GM12878 (cell line): ENCODE results near the gene RAB3B. TPM values are rescaled to one million over a fixed set of nuclear protein-coding genes. Genes with fewer than 3 reads are reported as not detected.

Source experiments
- ATAC-seq: fragments of 200-7000 bp; cut with Tn5 transposase; 3 replicates; pipeline ENCODE4 v1.9.1; 2020; ENCODE audit warnings: mild to moderate bottlenecking, moderate library complexity
- BruUV-seq: library from RNA; stranded (reverse); fragments of 400-500 nt; replicated peaks from 2 replicates; lab custom pipeline; 2021; lab: Mats Ljungman, UMichigan
- CTCF ChIA-PET: fragments of 300-600 bp; sonication (Branson Sonifier 250); formaldehyde crosslinking; extraction: SDS; loops from one replicate; lab custom pipeline; 2021; ENCODE audit warnings: inconsistent platforms; lab: Yijun Ruan, JAX
- POLR2A ChIA-PET: fragments of 350-600 bp; formaldehyde crosslinking; extraction: SDS; loops from one replicate; lab custom pipeline; 2021; ENCODE audit warnings: inconsistent platforms; lab: Charles Lee
- RAD21 ChIA-PET: fragments of 300-600 bp; sonication (Branson Sonifier 250); formaldehyde crosslinking; loops from one replicate; lab custom pipeline; 2023; ENCODE audit warnings: antibody characterized with exemption; ENCODE audit not compliant: unreplicated experiment; lab: Charles Lee
- SMC1A ChIA-PET: fragments of 300-600 bp; sonication (Branson Sonifier 250); formaldehyde crosslinking; loops from one replicate; lab custom pipeline; 2023; ENCODE audit not compliant: unreplicated experiment, uncharacterized antibody; lab: Charles Lee
- DNase-seq: peaks from one replicate; pipeline ENCODE4 v3.0.0-alpha.2; 2011; ENCODE audit warnings: low read depth, low spot score
- FAIRE-seq: peaks from 3 replicates; lab custom pipeline; 2011; peaks lifted over from hg19 to GRCh38; lab: Jason Lieb, UNC
- H2AFZ ChIP-seq: 2 replicates; pipeline ENCODE4 v1.6.0; 2011; ENCODE audit warnings: low read depth, low read length, control low read depth; ENCODE audit not compliant: control insufficient read depth
- H3K27ac ChIP-seq: 2 replicates; pipeline ENCODE4 v1.5.1; 2011; ENCODE audit warnings: control low read depth; ENCODE audit not compliant: control insufficient read depth, insufficient read depth
- H3K27me3 ChIP-seq, 2 experiments: replicated peaks in 1 of 2; 2 replicates each; pipeline versions ENCODE4 v1.6.0 to v1.6.1; 2011; ENCODE audit warnings: low read length in 1 of 2; ENCODE audit not compliant: control insufficient read depth in 2 of 2, insufficient read depth in 2 of 2
- H3K36me3 ChIP-seq, 2 experiments: 2 replicates each; pipeline ENCODE4 v1.5.1; 2011; ENCODE audit warnings: low read length in 1 of 2; ENCODE audit not compliant: control insufficient read depth in 2 of 2, insufficient read depth in 2 of 2
- H3K4me1 ChIP-seq: 2 replicates; pipeline ENCODE4 v1.6.1; 2011; ENCODE audit warnings: mild to moderate bottlenecking, low read length, moderate library complexity, mixed read lengths; ENCODE audit not compliant: control insufficient read depth, insufficient read depth
- H3K4me2 ChIP-seq: 2 replicates; pipeline ENCODE4 v1.6.0; 2011; ENCODE audit warnings: control low read depth; ENCODE audit not compliant: control insufficient read depth, insufficient read depth
- H3K4me3 ChIP-seq: fragments of 200-600 bp; sonication (generic); 2 replicates; pipeline ENCODE4 v1.5.1; 2016
- H3K79me2 ChIP-seq: 2 replicates; pipeline ENCODE4 v1.6.0; 2011; ENCODE audit warnings: low read length; ENCODE audit not compliant: control insufficient read depth, insufficient read depth
- H3K9ac ChIP-seq: 2 replicates; pipeline ENCODE4 v1.8.0; 2011; ENCODE audit warnings: low read length, control low read depth, mixed read lengths; ENCODE audit not compliant: control insufficient read depth, insufficient read depth
- H3K9me3 ChIP-seq: replicated peaks from 3 replicates; pipeline ENCODE4 v1.5.1; 2011; ENCODE audit warnings: mild to moderate bottlenecking, low read length; ENCODE audit not compliant: control insufficient read depth, insufficient read depth
- H4K20me1 ChIP-seq: 2 replicates; pipeline ENCODE4 v1.6.0; 2011; ENCODE audit not compliant: control insufficient read depth, insufficient read depth
- ATF2 ChIP-seq: IDR thresholded peaks from 2 replicates; pipeline ENCODE4 v1.6.1; 2012; ENCODE audit warnings: low read length, inconsistent platforms
- BACH1 ChIP-seq: fragments of 450-650 bp; IDR thresholded peaks from 2 replicates; pipeline ENCODE4 v1.6.1; 2017; ENCODE audit warnings: mild to moderate bottlenecking, borderline replicate concordance
- BHLHE40 ChIP-seq, 2 experiments: fragments of 450-650 bp in 1 of 2; IDR thresholded peaks; 2 replicates each; pipeline ENCODE4 v1.6.1; 2011 to 2017; ENCODE audit warnings: low read depth in 2 of 2, borderline replicate concordance in 1 of 2, improper control_type of control experiment in 1 of 2, low read length in 1 of 2, mild to moderate bottlenecking in 1 of 2
- CBX5 ChIP-seq: sonication (generic); IDR thresholded peaks from 2 replicates; pipeline ENCODE4 v1.6.1; 2016; ENCODE audit warnings: low read depth, moderate library complexity, mild to moderate bottlenecking, inconsistent platforms
- CHD2 ChIP-seq: IDR thresholded peaks from 2 replicates; pipeline ENCODE4 v1.6.1; 2011; ENCODE audit warnings: low read depth, low read length, improper control_type of control experiment, borderline replicate concordance
- DPF2 ChIP-seq: fragments of 450-650 bp; IDR thresholded peaks from 2 replicates; pipeline ENCODE4 v1.6.1; 2017; ENCODE audit warnings: mild to moderate bottlenecking
- HDGF ChIP-seq: fragments of 450-650 bp; IDR thresholded peaks from 2 replicates; pipeline ENCODE4 v1.6.1; 2016; ENCODE audit warnings: antibody characterized with exemption
- IKZF2 ChIP-seq, 2 experiments: fragments of 450-650 bp; IDR thresholded peaks; 2 replicates each; pipeline ENCODE4 v1.6.1; 2017; ENCODE audit warnings: mild to moderate bottlenecking in 2 of 2, moderate library complexity in 2 of 2
- NBN ChIP-seq: fragments of 450-650 bp; IDR thresholded peaks from 2 replicates; pipeline ENCODE4 v1.6.1; 2016
- NFIC ChIP-seq: IDR thresholded peaks from 2 replicates; pipeline ENCODE4 v1.6.1; 2012; ENCODE audit warnings: low read depth, mild to moderate bottlenecking, inconsistent platforms, low read length, moderate library complexity
- NKRF ChIP-seq: fragments of 450-650 bp; conservative IDR thresholded peaks from 2 replicates; pipeline ENCODE4 v1.6.1; 2017; ENCODE audit warnings: mild to moderate bottlenecking, moderate library complexity
- NRF1 ChIP-seq: conservative IDR thresholded peaks from 2 replicates; pipeline ENCODE4 v1.6.1; 2011; ENCODE audit warnings: mild to moderate bottlenecking, low read depth, low read length, improper control_type of control experiment
- PML ChIP-seq: IDR thresholded peaks from 2 replicates; pipeline ENCODE4 v1.6.1; 2012; ENCODE audit warnings: low read length, inconsistent platforms
- YBX1 ChIP-seq: fragments of 450-650 bp; IDR thresholded peaks from 2 replicates; pipeline ENCODE4 v1.6.1; 2016; ENCODE audit warnings: antibody characterized with exemption
- WGBS: methylation state at CpG from one replicate; pipeline ENCODE4 v1.1.6; 2016; ENCODE audit warnings: low lambda C conversion rate; ENCODE audit not compliant: insufficient replicate concordance, insufficient coverage; ENCODE audit errors: missing lambda C conversion rate; 5-methylcytosine and 5-hydroxymethylcytosine counted together
- in situ Hi-C: fragments of 300-500 bp; cut with MboI; formaldehyde crosslinking; loops from 9 replicates; pipeline ENCODE4 v1.14.3; 2018; ENCODE audit warnings: mixed read lengths
- intact Hi-C: fragments of 100-400 bp; cut with micrococcal nuclease; formaldehyde crosslinking; loops from one replicate; pipeline ENCODE4 v1.14.2; 2022; ENCODE audit not compliant: unreplicated experiment
- polyA plus RNA-seq, 11 experiments: library from polyadenylated mRNA; depleted of rRNA in 4 of 11; unstranded in 6 of 11; stranded (reverse) in 5 of 11; fragments of >200 nt; fragmentation: Nextera tagmentation in 4 of 11; fragmentation: Illumina TruSeq in 1 of 11; extraction: Ambion mirVana in 4 of 11; extraction: Trizol in 1 of 11; gene quantifications; 1 replicate in 1 of 11; 2 replicates in 10 of 11; pipeline versions ENCODE4 v1.2.1 to v1.2.3, GENCODE V29; 2011 to 2016; ENCODE audit warnings: inconsistent platforms in 2 of 11, missing spikeins in 2 of 11, low read depth in 1 of 11
- total RNA-seq, 4 experiments: library from RNA; depleted of rRNA in 3 of 4; stranded (reverse); fragments of >200 nt in 3 of 4; fragmentation: Illumina TruSeq in 1 of 4; extraction: Trizol in 1 of 4; gene quantifications; 2 replicates each; pipeline versions ENCODE4 v1.2.1 to v1.2.3, GENCODE V29; 2013 to 2021

Gene RAB3B
- total and polyA plus RNA-seq, 10 of the 15 experiments (the other 5 are each of a cell fraction or from before 2014, with no cell fraction given): 0.05 to 0.32 (median 0.24) TPM

- TF ChIP-seq YBX1 (no peak), BHLHE40 (IDR thresholded peaks at IDR 0.05; ENCODE audit: borderline replicate concordance in 1 of 2, low read depth in 2 of 2, low read length in 1 of 2) (no peak), CBX5 (no peak), NBN (no peak), DPF2 (no peak; the same call in 1 of the 2 replicates), BACH1 (no peak), IKZF2 (IDR thresholded peaks at IDR 0.05) (peak in 1 of 2 experiments; percentile 50; a peak in 2 of 4 replicates)
- TF ChIP-seq, all 136 proteins: peak for 4
Measured at GRCh38 chr1:51962486-51963356, 27.8 kb downstream of the RAB3B start (continued).

- H2AFZ ChIP-seq: no peak overlapping the region
- no peaks in the 10 kb centered on the region for H3K9me3 ChIP-seq
- TF ChIP-seq CHD2: no peak
- no peak for TF ChIP-seq NFIC
- TF ChIP-seq NKRF: no peak
- TF ChIP-seq NRF1: no peak
- no peak for TF ChIP-seq HDGF
- TF ChIP-seq PML: no peak
- TF ChIP-seq BHLHE40 (IDR thresholded peaks at IDR 0.05; ENCODE audit: borderline replicate concordance in 1 of 2, low read depth in 2 of 2, low read length in 1 of 2): no peak
- no peak for TF ChIP-seq ATF2
- FAIRE-seq (no peak), ATAC-seq (peak; percentile 8; the same call in 1 of the 3 replicates), DNase-seq (no peak)
- no peak overlapping the region for H3K4me3 ChIP-seq
- H3K79me2 ChIP-seq: no peaks in the 10 kb centered on the region
- no peaks in the 10 kb centered on the region for H4K20me1 ChIP-seq
- H3K9ac ChIP-seq: no peak overlapping the region
- H3K27me3 ChIP-seq: no peaks in the 10 kb centered on the region
- H3K4me1 ChIP-seq: peaks cover 29% of the 10 kb centered on the region
- ChIA-PET POLR2A (no interaction called here), RAD21 (interaction anchor here (0.9 to 1.4 kb wide), 2 partner anchors 8 to 28 kb away, joined by 3 to 6 read pairs; no protein-coding TSS in a partner anchor), SMC1A (interaction anchor here (1.0 to 2.8 kb wide), 7 partner anchors 8 to 193 kb away, joined by 3 to 14 read pairs (median 7); no protein-coding TSS in a partner anchor), CTCF (interaction anchor here (1.3 to 3.8 kb wide), 5 partner anchors 9 to 43 kb away, joined by 4 to 22 read pairs (median 4); no protein-coding TSS in a partner anchor)
- 97% methylated on average over 2 of the region's 2 CpGs for WGBS
- in situ Hi-C loops (no loop called here), intact Hi-C loops (no loop called here)
- H3K36me3 ChIP-seq: no peaks in the 10 kb centered on the region
- no peak overlapping the region for H3K4me2 ChIP-seq
- BruUV-seq: no TSS peak
- H3K27ac ChIP-seq: no peak overlapping the region
Measured at GRCh38 chr1:51961954-51962353, 28.5 kb downstream of the RAB3B start.
